OCI-LY1 (cell line): ENCODE data around the gene TEAD3.

ENCODE experiments used
- EZH2 ChIP-seq: fragments of 200-600 bp; sonication (generic), shearing (Covaris generic); IDR thresholded peaks from 2 replicates; pipeline ENCODE4 v1.8.0; 2017; ENCODE audit warnings: borderline replicate concordance, mixed run types, mild to moderate bottlenecking, antibody characterized with exemption, low read length, moderate library complexity, mixed read lengths
- TF ChIP-seq, protein P1 (sequence below): fragments of 200-600 bp; sonication (generic), shearing (Covaris generic); IDR thresholded peaks from 2 replicates; pipeline ENCODE4 v1.5.1; 2017; ENCODE audit warnings: mild to moderate bottlenecking, antibody characterized with exemption, low read length, moderate library complexity, mixed read lengths

DNA sequence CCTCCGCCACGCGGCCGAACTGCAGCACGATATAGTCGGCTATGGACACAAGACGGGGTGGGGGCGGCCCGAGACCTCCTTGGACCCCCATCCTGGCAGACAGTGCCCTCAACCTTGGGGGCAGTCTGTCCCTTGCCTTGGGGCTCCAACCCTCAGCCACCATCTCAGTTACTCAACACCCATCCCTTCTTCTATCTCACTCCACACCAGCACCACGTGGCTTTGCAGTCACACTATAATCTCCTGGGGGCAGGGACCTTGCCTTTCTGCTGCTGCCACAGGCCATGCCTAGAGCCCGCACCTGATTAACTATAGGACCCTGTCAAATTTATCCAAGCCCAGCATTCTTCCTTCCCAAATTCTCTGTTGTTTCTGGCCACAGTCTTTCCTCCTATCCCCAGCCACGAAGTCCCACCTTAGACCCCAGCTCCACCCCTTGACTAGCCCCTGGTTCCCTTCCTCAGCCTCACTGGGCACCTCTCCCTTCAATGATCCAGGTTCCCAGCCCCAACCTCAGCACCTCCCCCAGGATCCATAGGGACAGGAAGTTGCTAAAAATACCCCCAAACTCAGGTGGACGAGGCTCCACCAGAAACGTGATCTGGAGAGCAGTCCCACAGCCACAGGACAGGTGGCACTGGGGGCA, 1.7 kb upstream of the TEAD3 start:
- TF ChIP-seq, protein P1, sequence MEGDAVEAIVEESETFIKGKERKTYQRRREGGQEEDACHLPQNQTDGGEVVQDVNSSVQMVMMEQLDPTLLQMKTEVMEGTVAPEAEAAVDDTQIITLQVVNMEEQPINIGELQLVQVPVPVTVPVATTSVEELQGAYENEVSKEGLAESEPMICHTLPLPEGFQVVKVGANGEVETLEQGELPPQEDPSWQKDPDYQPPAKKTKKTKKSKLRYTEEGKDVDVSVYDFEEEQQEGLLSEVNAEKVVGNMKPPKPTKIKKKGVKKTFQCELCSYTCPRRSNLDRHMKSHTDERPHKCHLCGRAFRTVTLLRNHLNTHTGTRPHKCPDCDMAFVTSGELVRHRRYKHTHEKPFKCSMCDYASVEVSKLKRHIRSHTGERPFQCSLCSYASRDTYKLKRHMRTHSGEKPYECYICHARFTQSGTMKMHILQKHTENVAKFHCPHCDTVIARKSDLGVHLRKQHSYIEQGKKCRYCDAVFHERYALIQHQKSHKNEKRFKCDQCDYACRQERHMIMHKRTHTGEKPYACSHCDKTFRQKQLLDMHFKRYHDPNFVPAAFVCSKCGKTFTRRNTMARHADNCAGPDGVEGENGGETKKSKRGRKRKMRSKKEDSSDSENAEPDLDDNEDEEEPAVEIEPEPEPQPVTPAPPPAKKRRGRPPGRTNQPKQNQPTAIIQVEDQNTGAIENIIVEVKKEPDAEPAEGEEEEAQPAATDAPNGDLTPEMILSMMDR: no peak
- no peak for TF ChIP-seq EZH2
